IPS-11a (cell line): ENCODE results near the gene MEGF6.
"Not testable (repeated sequence)": the region's sequence is repeated elsewhere in the genome, so short reads cannot be mapped to it uniquely, and the experiment has no call there.

Experiments used
- H3K4me3 ChIP-seq: one replicate; pipeline ENCODE4 v1.5.1; 2013; ENCODE audit warnings: low read depth, low read length, control low read depth

Gene MEGF6

DNA sequence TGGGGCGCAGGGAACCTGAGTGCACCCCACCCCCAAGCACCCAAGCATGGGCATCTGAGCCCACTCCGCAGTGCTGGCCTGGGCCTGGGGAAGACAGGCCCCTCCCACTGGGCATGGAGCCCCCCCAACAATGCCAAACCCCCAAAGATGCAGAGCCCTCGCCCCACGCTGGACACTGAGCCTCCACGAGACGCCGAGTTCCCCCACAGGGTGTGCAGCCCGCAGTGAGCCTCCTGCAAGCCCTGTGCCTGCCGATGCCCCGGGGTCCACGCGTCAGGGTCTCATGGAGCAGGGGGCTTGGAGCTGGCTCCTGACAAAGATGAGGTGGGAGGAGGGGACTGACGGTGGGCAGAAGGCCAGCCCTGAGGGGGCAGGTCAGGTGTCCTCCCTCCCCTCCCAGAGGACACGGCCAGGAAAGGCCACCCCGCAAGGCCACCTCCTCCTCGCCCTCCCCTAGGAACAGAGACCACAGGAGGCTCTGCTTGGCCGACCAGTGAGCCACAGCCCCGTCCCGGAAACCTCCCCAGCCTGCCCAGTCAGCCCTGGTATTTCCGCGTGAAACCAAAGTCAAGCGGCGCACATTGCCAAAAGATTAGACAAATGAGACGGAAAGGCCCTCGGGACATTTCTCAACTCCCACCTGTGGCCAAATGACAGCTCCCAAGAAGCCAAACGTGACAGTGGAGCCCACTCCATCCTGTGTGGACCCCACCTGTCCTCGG, 33.4 kb downstream of the MEGF6 start:
- no peak overlapping the region for H3K4me3 ChIP-seq

DNA sequence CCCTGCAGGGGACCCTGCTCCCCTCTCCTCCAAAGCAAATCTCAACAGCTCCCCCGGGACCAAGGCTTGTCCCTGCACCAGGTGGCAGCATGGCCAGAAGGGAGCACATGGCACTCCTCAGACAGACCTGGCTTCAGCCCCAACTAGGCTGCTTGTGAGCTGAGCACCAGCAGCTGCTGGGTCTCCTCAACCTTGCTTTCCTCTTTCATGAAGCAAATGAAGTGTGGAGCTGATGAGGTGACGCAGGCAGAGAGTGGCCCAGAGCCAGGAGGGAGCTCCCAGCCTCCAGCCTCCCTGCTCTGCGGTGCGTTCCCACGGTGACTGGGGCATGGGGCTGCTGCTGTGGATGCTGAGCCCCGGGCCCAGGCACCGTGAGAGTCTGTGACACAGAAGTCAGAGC, 34.0 kb downstream of the MEGF6 start:
- H3K4me3 ChIP-seq, result no peak overlapping the region

DNA sequence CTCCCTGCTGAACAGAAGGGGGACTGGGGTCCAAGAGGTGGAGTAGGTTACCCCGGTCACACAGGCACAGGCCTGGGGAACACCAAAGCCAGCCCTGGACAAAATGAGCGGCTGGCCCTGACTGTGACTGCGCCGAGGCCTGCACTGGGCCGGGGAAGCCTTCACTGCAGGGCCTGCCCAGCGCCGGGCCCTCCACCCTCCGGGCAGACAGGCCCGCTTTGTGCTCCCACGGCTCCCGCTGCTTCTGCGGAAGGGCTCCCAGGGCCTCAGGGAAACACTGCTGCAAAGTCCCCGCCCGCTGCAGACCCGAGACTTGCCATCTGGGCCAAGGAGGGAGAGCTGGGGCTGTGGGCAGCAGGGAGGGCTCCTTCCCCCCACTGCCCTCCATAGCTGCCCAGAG, 35.3 kb downstream of the MEGF6 start:
- no peak overlapping the region for H3K4me3 ChIP-seq

DNA sequence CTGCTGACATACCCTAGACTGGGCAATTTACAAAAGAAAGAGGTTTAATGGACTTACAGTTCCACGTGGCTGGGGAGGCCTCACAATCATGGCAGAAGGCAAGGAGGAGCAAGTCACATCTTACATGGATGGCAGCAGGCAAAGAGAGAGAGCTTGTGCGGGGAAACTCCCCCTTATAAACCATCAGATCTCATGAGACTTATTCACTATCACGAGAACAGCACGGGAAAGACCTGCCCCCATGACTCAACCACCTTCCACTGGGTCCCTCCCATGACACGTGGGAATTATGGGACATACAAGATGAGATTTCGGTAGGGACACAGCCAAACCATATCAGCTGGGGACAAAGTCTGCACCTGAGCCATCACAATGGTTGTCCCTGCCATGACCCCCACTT, 35.8 kb downstream of the MEGF6 start:
- H3K4me3 ChIP-seq, result not testable (repeated sequence)

DNA sequence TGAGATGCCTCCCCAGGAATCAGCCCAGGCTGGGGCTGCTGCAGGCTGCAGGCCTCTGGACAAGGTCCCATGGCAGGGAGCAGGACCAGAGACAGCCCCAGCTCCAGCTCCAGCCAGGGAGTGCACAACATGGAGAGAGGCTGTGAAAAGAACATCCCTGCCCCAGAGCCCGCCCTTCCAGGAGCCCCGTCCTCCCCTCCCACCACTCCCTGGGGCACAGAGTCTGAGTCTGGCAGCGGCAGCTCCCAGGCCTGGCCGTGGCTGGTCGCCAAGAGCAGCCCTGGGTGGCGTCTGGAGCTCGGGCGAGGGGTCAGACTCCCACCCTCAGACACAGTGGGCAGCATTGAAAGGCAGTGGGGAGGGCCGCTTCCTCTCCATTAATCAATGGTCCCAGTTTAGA, 37.8 kb downstream of the MEGF6 start:
- no peak overlapping the region for H3K4me3 ChIP-seq

DNA sequence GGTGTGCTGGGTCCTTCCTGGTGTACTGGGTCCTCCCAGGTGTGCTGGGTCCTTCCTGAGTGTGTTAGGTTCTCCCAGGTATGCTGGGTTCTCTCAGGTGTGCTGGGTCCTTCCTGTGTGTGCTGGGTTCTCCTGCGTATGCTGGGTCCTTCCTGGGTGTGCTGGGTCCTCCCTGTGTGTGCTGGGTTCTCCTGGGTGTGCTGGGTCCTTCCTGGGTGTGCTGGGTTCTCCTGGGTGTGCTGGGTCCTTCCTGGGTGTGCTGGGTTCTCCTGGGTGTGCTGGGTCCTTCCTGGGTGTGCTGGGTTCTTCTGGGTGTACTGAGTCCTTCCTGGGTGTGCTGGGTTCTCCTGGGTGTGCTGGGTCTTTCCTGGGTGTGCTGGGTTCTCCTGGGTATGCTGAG, 38.7 kb downstream of the MEGF6 start:
- not testable (repeated sequence) for H3K4me3 ChIP-seq

DNA sequence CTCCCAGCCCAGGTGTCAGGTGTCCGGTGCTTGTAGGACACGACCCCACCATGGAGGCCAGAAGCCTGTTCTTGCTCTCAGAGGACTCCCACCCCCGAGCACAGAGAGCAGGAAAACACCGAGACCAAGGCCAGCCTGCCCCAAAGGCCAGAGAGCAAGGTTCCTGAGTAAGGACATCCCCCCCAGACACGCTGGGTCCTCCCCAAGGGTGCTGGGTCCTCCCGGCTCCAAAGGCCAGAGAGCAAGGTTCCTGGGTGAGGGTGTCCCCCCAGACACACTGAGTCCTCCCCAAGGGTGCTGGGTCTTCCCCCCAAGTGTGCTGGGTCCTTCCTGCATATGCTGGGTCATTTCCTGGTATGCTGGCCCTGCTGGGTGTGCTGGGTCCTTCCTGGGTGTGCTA, 40.0 kb downstream of the MEGF6 start:
- no peak overlapping the region for H3K4me3 ChIP-seq

DNA sequence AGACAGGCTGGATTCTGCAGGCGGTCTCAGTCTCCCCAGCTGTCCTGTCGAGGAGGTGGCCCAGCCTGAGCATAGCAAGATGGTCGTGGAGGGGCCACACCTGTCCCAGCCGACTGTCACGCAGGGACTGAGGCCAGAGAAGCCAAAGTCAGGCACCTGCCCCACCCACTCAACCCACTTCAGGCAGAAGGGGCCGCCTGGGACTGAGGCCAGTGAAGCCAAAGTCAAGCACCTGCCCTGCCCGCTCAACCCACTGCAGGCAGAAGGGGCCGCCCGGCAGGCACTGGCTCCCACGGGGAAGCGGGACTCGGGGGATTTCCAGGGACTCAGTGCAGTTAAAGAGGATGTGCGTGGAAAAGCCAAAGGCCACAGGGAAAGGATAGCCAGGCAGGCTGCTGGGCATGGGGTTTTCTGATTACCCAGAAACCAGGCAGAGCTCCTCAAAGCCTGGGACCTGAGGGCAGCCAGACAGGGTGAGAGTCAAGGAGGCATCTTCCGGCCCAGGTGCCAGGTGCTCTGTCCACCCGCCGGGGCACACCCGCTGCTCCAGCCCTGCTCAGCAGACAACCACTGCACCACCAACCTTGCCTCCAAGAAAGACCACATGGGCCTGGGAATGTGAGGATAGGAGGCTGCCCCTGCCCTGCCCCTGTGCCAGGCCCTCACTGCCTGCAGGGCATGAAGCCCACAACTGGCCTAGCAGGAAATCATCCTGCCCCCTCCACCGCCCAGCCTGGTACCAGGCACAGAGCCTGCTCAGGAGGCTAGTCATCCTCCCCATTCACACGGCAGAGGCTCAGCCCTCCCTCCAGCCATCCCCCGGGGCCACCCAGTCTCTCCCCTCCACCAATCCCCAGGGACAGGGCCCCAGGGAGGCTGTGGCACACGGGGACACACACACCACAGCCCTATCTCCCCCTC, 41.0 kb downstream of the MEGF6 start:
- no peak overlapping the region for H3K4me3 ChIP-seq

DNA sequence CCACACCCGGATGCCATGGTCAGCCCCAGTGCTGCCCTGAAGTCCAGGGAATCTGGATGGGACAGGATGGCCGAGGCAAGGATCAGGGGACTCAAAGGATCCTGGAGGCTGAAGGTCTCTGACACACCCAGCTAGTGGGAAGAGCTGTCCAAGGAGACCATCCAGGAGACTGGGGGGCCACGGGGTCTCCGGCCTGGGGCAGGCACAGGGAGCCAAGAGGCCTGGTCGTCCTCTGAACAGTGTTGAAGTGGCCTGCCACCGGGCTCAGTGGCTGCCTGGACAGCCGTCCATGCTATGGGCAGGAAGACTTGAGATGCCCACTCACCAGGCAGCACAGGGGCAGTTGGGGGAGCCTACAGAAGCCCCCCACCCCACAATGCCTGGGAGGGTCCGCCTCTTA, 41.9 kb downstream of the MEGF6 start:
- no peak overlapping the region for H3K4me3 ChIP-seq

DNA sequence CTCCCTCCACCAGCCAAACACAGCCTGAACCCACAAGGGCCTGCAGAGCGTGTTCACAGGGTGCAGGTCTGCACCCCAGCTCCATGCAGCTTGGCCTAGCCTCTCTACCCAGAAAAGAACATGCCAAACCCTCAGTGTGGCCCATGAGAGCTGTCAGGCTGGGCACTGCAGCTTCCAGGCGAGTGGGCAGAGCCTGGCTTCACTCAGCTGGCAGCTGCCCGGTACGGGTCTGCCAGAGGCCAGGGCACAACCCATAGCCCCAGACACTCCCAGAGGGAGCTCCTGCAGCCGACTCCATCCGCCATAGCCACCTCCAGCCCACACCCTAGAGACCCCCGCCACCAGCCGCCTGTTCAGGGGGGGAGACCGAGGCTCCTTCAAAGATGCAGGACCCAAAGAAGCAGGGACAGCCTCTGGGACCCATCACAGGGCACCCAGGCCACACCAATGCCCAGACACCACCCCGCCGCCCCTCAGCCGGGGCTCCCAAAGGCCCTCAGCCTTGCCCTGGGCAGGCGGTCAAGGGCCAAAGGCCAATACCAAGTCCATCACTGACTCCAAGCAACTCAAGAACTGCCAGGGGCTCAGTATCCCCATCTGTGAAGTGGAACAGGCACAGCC, 42.4 kb downstream of the MEGF6 start:
- no peak overlapping the region for H3K4me3 ChIP-seq

DNA sequence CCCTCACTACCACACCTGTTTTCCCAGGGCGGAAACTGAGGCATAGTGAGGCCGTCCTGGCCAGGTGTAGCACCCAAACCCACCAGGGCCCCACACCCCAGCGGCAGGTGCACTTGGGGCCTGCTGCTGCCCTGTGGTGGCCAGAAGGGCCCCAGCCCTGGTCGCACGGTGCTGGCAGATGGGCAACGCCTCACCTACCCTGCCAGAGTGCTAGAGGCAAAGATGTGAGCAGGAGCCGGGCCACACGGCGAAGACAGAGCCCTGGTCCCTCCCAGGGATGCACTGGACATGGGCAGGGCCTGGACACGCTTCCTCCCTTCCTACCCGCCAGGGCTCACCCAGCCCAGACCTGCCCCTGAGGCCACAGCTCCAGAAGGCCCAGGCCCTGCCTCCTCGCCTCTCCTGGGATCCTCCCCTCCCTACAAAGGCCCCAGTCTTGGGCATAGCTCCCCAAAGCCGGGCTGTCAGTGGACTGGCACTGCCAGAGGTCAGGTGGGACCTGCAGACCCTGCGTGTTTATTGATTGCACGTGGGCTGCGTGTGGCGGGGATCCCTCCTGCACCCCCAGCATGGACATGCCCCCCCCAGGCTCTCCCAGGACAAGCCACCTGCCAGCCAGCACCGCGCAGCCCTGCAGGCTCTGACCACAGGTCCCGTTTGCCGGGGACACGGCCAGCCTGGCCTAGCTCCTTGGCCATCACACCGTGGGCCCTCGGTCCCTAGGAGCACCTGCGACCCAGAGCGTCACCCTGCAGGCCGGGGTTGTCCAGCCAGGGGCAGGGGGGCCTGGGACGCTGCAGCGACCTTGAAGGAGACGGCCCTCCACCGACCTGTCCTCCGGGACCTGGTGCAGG, 44.1 kb downstream of the MEGF6 start:
- no peak overlapping the region for H3K4me3 ChIP-seq

DNA sequence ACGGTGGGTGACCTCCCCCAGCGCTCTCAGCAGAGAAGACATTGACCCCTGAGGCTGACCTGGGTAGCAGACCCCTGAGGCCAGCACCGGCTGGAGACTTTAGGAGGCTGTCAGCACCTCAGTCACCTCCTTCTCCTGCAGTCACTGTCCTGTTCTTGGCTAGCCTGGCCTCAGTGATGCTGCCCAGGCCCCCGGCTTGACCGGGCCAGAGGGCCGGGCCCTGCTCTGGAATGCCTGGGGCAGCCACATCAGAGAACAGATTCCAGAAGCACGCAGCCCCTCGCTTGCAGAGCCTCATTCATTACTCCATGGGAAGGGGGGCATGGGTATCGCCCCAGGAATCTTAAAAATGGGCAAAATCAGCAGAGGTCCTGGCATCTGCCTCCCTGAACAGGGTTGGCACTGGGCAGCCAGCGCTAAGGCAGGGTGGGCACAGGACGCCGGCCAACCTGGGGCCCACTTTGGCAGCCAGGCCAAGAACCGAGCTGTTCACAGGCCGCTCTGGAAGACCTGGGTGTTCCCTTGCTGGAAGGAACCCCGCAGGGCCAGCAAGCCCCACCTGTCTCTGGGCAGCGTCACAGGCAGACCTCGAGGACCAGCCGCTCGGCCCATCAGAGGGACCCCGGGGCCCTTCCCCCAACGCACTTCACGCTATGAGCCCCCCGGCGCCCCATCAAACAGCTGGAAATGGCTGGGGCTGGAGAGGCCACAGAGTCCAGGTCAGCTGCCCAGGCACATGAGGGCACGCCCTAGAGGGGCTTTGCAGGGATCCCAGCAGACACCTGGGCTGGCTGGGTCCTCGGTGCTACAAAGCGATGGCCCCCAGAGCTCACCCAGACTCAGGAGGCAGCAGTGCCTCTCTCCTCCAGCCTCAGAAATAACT, 45.1 kb downstream of the MEGF6 start:
- H3K4me3 ChIP-seq, result no peak overlapping the region

DNA sequence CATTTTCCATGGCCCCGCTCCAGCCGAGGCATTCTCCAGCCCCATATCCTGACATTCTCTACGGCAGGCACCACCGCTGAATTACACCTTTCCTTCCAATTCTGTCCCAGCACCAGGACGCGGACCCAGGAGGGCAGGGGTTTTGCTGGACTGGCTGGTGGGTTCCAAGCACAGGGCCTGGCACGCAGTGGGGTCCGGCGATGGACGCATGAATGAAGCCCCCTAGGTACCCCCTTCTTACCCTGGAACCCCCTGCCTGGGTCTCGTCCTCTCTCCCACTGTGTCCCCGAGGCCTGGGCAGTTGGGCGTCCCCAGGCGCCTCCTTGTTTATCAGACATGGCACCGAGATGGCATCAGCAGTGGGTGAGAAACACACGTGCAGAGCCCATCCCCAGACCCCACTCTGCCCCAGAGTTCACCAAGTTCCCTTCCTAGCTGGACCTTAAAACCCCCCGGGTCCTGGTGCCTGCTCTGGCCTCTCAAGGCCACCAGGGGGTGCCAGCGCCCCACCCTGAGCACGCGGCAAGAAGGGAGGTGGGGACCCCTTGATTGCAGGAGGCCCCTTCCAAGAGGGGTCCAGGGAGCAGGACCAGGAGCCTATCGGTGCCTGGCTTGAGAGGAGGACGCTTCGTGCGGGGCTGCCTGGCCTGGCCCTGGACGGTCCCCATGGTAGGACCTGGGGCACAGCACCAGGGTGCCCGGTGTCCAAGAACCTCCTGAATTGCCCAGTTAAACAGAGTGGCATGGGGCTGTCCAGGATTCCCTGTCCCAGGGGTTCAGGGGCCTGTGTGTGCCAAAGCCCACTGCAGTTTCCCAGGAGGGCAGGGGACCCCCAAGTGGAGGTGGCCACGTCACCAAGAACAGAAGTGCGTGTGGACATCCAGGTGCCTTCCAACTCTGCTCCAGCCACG, 46.1 kb downstream of the MEGF6 start:
- no peak overlapping the region for H3K4me3 ChIP-seq

DNA sequence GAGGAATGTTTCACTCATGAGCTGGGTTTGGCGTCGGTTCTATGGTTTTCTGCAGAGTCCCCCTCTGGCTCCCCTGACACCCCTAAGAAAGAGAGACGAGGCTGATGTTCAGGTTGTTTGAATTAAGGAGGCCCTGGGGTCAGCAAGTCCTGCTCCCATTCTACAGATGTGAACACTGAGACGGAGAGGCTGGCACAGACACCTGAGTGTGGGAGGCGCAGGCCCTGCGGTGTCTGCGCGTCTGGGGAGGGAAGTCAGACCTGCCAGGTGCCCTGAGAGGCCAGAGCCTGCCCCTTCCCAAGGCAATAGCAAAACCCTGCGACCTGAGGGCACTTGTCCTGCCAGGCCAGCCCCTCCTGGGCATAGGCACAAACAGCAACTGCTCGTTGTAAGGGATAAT, 47.7 kb downstream of the MEGF6 start:
- no peak overlapping the region for H3K4me3 ChIP-seq

DNA sequence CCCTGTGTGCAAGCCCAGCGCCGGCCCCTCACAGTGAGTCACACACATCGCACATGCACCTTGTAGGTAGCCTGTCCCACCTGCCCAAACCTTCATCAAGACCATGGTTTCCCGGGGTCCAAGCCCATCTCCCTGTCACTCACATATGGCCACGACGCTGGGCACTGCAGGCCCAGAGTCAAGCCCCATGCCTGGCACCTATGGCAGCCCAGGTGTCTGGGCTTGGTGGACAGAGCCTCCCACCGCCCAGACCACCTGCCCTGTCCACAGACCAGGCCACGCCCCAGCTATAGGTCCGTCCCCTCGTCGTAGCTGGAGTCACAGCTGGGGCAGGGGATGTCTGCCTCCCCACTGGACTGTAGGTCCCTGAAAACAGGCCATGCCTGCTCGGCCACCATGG, 48.2 kb downstream of the MEGF6 start:
- H3K4me3 ChIP-seq, result no peak overlapping the region

DNA sequence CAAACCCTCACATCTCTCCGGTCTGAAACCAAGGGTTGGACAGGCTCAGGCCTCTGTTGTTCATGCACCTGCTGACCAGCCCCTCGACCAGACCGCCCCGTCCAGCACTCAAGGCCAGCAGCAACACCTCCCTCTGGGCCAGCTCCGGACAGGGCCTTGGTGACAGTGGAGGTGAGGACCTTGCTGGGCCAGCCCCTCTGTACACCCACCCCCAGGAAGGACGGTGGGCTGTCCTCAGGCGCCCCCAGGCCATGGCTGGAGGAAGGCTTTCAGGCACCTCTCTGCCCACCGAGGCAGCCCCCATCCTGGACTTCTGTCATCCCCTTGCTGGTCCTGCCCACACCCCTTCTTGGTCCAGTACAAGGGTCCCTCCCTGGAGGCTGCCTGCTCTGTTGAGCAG, 48.6 kb downstream of the MEGF6 start:
- H3K4me3 ChIP-seq, result no peak overlapping the region

DNA sequence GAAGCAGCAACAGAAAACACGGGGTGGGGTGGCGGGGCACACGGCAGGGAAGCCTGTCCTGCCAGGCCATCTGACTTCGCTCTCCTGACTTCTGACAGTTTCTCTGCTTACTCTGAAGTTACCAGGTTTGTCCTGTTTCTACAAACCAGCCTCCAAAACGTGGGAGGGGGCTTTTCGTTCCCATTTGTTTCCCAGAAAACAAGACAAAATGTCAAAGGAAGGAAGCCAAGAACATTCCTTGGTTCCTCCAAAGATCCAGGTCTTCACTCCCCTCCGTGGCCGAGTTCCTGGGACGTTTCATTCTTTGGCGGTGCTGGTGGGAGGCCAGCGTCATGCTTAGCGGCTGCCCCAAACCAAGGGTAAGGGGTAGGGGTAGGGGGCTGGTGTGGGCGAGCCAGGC, 49.6 kb downstream of the MEGF6 start:
- H3K4me3 ChIP-seq, result no peak overlapping the region

DNA sequence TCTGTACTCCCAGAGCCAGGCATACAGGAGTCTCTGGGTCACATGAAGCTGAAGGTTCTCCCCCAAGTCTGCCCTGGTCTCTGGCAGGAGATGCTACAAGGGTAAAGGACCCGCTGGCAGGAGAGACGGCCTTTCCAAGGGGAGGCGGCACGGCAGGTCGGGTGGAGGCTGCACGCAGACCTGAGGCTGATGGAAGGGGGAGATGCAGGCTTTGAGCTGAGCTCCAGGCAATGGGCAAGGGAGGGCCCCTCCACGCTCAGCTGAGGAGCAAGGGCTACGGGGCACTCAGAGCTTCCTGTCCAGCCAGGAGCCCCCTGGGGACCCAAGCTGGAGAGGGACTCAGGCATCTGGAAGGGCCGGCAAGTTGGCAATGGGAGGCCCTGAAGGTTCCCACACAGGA, 50.3 kb downstream of the MEGF6 start:
- H3K4me3 ChIP-seq, result no peak overlapping the region

DNA sequence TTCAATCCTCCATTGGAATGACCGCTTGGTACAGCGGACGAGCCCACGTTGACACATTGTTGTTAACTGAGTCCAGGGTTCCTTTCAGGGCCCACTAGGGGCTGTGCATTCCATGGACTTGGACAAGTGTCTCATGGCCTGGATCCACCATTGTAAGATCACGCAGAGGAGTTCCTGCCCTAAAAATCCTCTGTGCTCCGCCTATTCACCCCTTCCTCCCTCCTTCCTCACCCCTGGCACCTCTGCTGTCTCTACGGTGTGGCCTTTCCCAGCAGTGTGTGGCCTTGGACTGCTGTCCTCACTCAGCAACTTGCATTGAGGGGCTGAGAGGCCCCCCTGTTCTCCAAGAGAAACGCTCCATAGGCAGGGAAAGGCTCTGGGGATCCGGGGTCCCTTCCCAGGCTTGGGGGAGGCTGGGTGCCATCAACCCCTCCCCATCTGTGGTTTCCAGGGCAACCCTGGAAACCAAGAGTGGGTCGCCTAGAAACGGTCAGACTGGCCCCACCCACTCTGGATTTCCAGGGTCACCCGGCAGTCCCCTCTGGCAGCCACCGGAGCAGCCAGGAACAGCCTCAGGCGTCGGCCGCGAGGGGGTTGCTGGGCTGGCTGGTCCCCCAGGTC, 50.9 kb downstream of the MEGF6 start:
- no peak overlapping the region for H3K4me3 ChIP-seq
